HG02870 (cell line): Measurements from ENCODE around the gene TMEM223.
"Not testable (repeated sequence)": the region's sequence is repeated elsewhere in the genome, so short reads cannot be mapped to it uniquely, and the experiment has no call there.

Experiments
- ATAC-seq: cut with Tn5 transposase; IDR thresholded peaks from one replicate; pipeline ENCODE4 v1.9.1; 2021; ENCODE audit warnings: mild to moderate bottlenecking, moderate library complexity; ENCODE audit not compliant: unreplicated experiment

Gene TMEM223

DNA sequence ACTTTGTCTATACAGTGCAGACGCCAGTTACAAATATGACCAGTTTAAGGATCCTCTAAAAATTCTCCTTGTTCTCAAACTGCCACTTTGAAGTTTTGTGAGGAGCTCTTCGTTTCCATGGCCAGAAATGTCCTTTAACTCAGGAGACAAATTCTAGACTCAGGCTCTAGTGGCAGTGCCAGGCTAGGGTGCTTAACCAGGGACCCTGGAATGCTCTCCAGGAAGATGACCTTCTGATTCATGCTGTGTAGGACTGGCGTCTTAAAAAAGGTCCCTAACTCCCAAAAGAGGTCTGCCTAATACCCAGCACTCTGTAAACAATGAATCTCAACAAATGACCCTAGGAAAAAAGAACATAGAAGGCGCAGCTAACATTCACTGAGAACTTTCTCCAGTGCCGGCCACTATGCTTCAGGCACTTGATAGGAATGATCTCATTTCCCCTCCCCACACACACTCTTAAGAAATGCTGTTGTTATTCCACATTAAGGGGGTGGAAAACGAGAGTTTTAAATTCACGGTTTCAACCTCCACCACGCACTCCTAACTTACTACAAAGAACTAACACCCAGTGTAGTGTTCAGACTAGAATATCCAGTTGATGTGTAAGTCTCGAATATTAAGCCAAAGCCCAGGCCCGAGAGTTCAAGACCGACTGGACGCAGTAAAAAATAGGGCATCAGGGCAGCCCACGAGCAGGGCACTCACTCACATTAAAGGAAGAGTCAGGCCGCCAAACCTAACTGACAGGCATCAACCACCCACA lies 12.7 kb upstream of the TMEM223 start:
- peak; percentile 10 for ATAC-seq

DNA sequence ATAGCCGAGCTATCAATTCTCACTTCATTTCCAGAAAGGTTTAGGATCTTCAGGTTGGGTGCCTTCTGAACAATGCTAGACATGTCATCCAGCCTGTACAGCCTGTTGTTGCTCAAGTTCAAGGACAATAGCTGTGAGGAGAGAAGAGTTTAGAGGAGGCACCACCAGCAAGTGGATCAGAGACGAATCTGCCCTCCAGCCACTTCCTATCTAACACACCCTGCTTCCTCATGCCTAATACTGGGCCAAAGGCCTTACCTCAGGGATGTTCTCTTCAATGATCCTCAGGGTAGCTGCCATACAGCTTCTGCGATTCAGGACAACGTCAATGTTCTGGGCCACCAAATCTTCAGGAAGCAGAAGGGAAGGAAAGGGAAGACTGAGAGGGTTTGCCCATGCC lies 9.3 kb upstream of the TMEM223 start:
- ATAC-seq = no peak

DNA sequence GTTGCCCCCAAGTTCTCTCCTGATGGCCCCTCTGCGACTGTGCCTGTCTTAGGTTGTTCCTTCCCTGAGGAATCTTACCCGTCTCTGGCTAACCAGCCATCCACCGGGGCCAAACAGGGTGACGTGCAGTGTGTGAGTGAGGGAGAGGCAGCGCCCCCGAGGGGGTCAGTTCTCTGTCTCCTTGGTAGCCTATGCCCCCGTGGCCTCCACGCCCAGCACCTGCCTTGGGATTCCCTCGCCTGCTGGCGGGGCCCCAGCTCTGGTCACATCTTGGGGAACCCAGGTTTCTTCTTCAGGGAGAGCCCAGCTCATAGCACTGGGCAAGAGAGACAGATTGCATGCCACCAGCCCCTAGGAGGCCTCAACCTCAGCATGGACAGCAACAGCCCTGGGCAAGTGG lies 7.7 kb upstream of the TMEM223 start:
- no peak for ATAC-seq

DNA sequence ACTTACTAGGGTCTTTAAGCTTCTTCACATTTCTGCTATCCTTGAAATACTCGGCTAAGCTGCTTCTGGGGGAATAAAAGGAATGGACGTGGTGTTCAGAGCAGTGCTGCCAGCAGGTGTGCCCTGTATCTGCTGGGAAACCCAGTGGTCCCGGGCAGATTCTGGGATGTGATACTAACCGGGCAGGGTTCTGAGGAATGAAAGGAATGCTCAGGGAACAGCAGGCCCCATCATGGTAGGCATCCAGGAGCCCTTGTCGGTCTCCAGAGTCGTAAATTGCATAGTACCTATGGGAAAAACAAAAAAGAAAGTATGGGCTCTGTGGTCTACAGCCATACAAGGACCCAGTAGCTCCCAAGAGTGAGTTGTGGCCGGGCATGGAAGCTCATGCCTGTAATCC lies 4.5 kb upstream of the TMEM223 start:
- no peak for ATAC-seq

GRCh38 chr11:62794201-62794775 lies 2.5 kb upstream of the TMEM223 start:
- no peak for ATAC-seq

- no peak for ATAC-seq
These were observed 383 bp upstream of the TMEM223 start for GRCh38 chr11:62792202-62792575.

DNA sequence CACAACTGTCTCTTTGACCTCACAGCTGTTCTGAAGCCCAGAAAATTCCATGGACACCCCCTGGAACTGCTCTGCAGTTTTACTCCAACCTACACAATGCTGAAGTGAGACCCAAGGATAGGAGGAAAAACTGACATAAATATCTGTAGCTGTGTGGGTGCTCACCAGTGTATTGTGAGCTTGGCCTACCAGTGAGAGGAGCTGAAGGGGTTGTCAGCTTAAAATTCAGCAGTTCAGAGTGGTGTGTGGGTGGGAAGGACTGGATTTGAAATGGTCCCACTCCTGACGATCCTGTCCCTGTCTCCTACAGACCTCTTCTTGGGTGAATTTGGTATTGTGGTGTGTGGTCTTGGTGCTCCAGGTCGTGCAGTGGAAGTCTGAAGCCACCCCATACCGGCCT lies 2.2 kb downstream of the TMEM223 start:
- ATAC-seq = no peak

DNA sequence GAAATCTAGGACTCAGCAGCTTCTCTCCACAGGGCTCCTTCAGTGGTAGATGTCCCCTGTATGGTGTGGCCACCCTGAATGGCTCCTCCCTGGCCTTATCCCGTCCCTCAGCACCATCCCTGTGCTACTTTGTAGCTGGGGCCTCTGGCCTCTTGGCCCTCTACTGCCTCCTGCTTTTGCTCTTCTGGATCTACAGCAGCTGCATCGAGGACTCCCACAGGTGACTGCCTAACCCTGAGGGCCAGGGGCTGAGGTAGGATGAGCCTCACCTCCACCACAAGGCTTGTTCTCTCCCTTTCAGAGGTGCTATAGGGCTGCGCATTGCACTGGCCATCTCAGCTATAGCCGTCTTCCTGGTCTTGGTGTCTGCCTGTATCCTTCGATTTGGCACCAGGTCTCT lies 2.8 kb downstream of the TMEM223 start:
- no peak for ATAC-seq

- peak; percentile 62 for ATAC-seq
These were observed 4.6 kb downstream of the TMEM223 start, which contains the start of gene TMEM179B for GRCh38 chr11:62787005-62787759. Gene TMEM179B (plus strand): TSS chr11:62787402. CDS start chr11:62787432, 30 bp downstream.

GRCh38 chr11:62786318-62787004 lies 5.3 kb downstream of the TMEM223 start:
- ATAC-seq = peak; percentile 60

GRCh38 chr11:62782753-62783152 lies 9.1 kb downstream of the TMEM223 start:
- ATAC-seq = no peak

- no peak for ATAC-seq
These were observed 13.4 kb downstream of the TMEM223 start for GRCh38 chr11:62778441-62778840.

DNA sequence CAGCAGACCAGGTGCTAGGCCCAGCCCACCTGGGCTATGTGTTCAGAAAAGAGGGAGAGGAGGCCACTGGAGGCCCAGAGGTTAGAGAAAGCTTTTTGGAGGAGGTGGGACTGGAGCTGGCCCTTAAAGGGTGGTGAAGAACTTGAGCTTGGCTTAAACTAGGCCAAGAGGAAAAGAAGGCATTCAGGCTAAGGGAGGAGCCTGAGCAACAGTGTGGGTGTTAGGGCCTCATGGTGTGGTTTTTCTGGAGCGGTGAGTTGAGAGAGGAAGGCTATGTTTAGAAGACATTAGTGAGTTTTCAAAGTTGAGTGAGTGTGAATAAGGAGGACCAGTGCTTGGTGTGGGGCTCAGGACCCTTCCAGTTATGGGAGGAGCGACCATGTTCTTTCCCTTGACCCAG lies 14.4 kb downstream of the TMEM223 start:
- no peak for ATAC-seq

- ATAC-seq = no peak
These were observed 16.2 kb downstream of the TMEM223 start for GRCh38 chr11:62775646-62776045.

DNA sequence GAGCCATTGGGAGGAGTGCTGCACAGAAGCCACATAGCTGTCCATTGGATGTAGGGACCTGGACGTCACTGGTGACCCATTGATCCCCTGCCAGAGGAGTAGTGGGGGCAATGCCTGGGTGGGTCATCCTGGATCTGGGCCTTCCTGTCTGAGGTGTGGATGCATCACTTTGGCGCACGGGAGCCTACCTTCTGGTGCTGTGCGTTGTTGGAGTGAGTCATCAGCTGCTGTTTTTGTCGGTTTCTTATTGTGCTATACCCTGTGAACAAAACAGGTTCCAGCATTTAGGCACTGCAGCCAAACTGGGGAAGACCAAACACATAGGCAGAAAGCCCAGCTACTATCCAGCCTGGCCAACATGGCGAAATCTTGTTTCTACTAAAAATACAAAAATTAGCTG lies 17.4 kb downstream of the TMEM223 start:
- ATAC-seq = no peak

DNA sequence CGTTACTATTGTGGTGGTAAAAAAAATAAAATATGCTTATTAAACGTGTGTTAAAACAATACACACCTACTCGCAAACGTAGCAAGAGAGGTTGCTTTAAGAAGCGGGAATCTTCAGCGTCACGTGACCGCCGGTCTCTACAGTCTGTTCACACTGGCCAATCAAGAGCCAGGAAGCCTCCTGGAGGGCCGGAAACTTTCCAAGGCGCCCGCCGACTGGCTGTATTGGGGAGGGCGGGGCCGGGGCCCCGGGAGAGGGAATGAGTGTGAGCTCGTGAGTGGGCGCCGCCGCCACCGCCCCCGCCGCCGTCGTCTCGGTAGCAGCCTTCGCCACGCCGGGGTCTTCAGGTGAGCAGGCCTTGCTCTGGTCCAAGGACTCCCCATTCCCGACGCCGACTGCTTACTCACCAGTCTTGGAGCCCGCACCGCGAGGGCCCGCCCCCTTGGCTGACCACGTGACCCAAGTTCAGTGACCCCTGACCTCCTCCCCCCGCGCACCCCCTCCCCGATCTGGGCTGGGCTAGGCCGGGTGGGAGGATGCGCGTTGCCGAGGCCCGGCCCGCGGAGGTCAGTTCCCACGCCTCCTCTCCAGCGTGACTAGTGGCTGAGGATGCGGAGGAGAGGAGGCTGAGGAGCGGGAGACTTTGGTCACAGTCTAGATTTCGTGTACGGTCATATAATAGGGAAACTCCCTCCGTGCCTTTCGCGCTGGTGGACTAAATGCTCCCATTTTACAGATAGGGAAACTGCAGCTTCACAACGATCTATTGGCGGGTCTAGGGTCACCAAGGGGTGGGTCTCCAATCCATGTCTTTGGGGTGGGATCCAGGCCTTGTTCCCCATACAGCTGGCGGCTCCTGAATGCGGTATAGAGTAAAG lies 20.4 kb downstream of the TMEM223 start, which contains the start of gene TAF6L:
TSS of gene TAF6L (plus strand) at position 253 of the 878 bp plus-strand sequence. CDS start 4,388 bp downstream, outside the sequence.
- peak; percentile 79 for ATAC-seq

DNA sequence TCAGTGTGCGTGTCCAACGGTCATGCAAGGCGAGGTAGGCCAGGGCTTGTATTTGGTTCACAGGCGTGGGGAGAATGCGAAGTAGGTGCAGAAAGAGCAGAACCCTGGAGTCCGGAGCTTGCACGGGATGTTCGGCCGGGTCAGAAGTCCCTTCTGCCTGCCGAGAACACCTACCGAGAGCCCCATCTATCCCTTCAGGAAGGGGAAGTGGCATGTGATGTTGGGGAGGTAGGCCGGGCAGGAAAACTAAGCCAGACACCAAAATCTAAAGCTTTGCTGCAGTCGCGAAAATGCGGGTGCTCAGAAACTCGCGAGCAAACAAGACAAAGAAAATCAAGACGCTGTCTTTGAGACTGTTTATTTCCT lies 21.0 kb downstream of the TMEM223 start:
- ATAC-seq = no peak

- ATAC-seq = not testable (repeated sequence)
These were observed 31.0 kb downstream of the TMEM223 start for GRCh38 chr11:62760867-62761227.

DNA sequence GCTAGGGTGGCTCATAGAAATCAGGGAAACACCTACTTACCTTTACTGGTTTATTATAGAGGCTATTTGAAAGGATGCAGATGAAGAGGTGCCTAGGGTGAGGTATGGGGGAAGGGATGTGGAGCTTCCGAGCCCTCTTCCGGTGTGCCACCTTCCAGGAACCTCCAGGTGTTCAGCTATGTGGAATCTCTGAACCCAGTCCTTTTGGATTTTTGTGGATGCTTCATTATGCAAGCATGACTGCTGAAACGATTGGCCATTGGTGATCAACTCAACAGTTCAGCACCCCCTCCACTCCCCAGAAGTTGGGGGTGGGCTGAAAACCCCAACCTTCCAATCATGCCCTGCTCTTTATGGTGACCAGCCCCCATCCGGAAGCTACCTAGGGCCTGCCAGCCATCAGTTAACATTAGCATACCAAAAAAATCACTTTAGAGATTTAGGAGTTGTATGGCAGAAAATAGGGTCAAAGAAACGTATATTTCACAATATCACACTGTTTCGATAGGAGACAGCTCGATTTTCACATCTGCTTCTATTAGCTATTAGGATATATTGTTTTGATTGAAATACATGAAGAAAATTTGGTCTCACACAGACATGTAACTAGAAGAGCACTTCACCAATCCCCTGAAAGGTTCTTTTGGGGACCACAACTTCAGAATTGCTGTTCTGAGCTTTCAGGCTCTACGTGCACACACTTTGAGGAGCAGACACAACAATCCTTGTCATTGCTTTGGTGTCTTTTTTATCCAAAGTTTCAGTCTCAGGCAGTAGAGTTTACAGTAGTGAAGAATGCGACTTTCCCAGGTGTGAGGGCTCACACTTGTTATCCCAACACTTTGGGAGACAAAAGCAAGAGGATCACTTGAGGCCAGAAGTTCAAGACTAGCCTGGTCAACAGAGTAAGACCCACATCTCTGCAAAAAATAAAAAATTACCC lies 33.7 kb downstream of the TMEM223 start:
- no peak for ATAC-seq
